ENCODE measurements around the gene DNAH2. TPM values are rescaled to one million over a fixed set of nuclear protein-coding genes. Genes with fewer than 3 reads are reported as not detected.

The DNAH2 gene
- total and polyA plus RNA-seq, 2 donors (not counting 3 experiments of a cell fraction or from before 2014, with no cell fraction given): 0.10 to 0.11 TPM

GRCh38 chr17:7720125-7720524, 2.6 kb downstream of the DNAH2 start:
- H3K9ac ChIP-seq (replicated peaks; ENCODE audit: extremely low read depth, insufficient read depth, low read length): no peak overlapping the region
- H3K9me1 ChIP-seq (replicated peaks; ENCODE audit: control insufficient read depth, extremely low read depth, insufficient read depth, low read length): no peaks in the 10 kb centered on the region
- H3K79me2 ChIP-seq (ENCODE audit: control insufficient read depth, insufficient read depth, low read length): no peaks in the 10 kb centered on the region
- no peak overlapping the region for H3K27ac ChIP-seq (ENCODE audit: insufficient read depth, low read depth, low read length)
- no peak for DNase-seq (ENCODE audit: low read depth, low spot score)
- TF ChIP-seq POLR2AphosphoS5 (IDR thresholded peaks at IDR 0.05; ENCODE audit: insufficient read depth, low read depth, low read length) (no peak), CTCF (IDR thresholded peaks at IDR 0.05; ENCODE audit: extremely low read depth in 1 of 2, insufficient read depth in 1 of 2, low read depth in 1 of 2, low read length in 2 of 2) (no peak), MYC (IDR thresholded peaks at IDR 0.05; ENCODE audit: low read depth, low read length) (no peak), EZH2 (IDR thresholded peaks at IDR 0.05; ENCODE audit: borderline replicate concordance, low read depth, low read length, severe bottlenecking) (no peak), MAX (IDR thresholded peaks at IDR 0.05; ENCODE audit: insufficient read depth, insufficient read length) (no peak), GATA2 (IDR thresholded peaks at IDR 0.05; ENCODE audit: insufficient read depth, insufficient read length, low read depth, low read length) (no peak), JUN (IDR thresholded peaks at IDR 0.05; ENCODE audit: borderline replicate concordance, insufficient read depth, insufficient read length, low read depth) (no peak), FOS (IDR thresholded peaks at IDR 0.05; ENCODE audit: borderline replicate concordance, insufficient read depth, low read length) (no peak), POLR2A (IDR thresholded peaks at IDR 0.05; ENCODE audit: low read depth, low read length) (no peak)
- no peaks in the 10 kb centered on the region for H4K20me1 ChIP-seq (replicated peaks; ENCODE audit: control insufficient read depth, extremely low read depth, insufficient read depth, low read length)
- CTCF ChIA-PET: interaction anchor here (1.0 to 1.5 kb wide), 3 partner anchors 11 to 321 kb away, joined by 3 to 6 read pairs (median 5); partner anchors contain the start of gene WRAP53
- peaks cover 25 to 40% of the 10 kb centered on the region in 2 experiments for H3K27me3 ChIP-seq (ENCODE audit: control insufficient read depth in 2 of 2, insufficient read depth in 2 of 2, low read length in 2 of 2)
- intact Hi-C loops (cut with micrococcal nuclease): no loop called here
- H3K4me2 ChIP-seq (ENCODE audit: insufficient read depth, low read length): no peak overlapping the region
- H3K4me1 ChIP-seq (ENCODE audit: control insufficient read depth, extremely low read depth, insufficient read depth, low read length): peaks cover 5% of the 10 kb centered on the region
- H3K9me3 ChIP-seq (replicated peaks; ENCODE audit: control insufficient read depth, insufficient read depth, low read length): no peaks in the 10 kb centered on the region
- dilution Hi-C loops (cut with MboI; ENCODE audit: extremely low pct_ligation_motif_present, low sequenced_read_pairs): no loop called here
- POLR2A ChIA-PET: no interaction called here
- H2AFZ ChIP-seq (ENCODE audit: low read depth, low read length): no peak overlapping the region
- no peak overlapping the region for H3K4me3 ChIP-seq (replicated peaks in 1 of 3; ENCODE audit: insufficient read depth in 1 of 3, low read depth in 1 of 3, low read length in 3 of 3)
- no peak for FAIRE-seq
- H3K36me3 ChIP-seq (ENCODE audit: control insufficient read depth in 2 of 2, extremely low read depth in 1 of 2, insufficient read depth in 2 of 2, low read length in 2 of 2): no peaks in the 10 kb centered on the region
- no TSS peak for BruUV-seq (replicated peaks)
